ENCODE measurements around the gene TRPM3.
A peak's percentile ranks its signal among the peaks of the same experiment; 100 is the strongest.

TRPM3 gene

GRCh38 chr9:71010258-71010657 is 111.2 kb downstream of the TRPM3 start:
- TF ChIP-seq CTCF (IDR thresholded peaks at IDR 0.05; ENCODE audit: insufficient read depth, low read depth, low read length, missing control alignments): no peak
- DNase-seq (ENCODE audit: low read depth): no peak
- H3K4me3 ChIP-seq (ENCODE audit: low read depth, low read length): no peak overlapping the region

- H3K4me3 ChIP-seq (ENCODE audit: low read depth, low read length): no peak overlapping the region
- TF ChIP-seq CTCF (IDR thresholded peaks at IDR 0.05; ENCODE audit: insufficient read depth, low read depth, low read length, missing control alignments): no peak
- no peak for DNase-seq (ENCODE audit: low read depth)
Observed at GRCh38 chr9:71005456-71005855, 116.0 kb downstream of the TRPM3 start.

DNA sequence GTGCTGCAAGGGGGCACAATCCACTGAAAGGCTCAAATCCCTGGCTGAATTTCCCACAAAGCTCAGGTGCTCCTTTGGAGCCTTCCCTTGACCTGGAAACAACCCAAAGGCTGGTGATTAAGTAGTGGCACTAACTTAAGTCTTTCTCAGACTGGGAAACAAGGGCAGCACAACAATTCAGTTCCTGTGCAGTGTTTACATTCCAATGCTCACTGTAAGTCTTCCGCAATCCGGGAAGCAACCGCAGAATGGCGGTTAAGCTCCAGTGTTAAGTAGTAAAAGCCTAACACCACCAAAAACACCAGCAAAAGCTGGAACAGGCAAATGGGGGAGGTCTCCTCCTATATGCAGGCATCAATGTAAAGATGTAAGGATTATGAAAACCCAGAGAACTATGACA is 117.2 kb downstream of the TRPM3 start:
- DNase-seq (ENCODE audit: low read depth): no peak
- no peak overlapping the region for H3K4me3 ChIP-seq (ENCODE audit: low read depth, low read length)
- no peak for TF ChIP-seq CTCF (IDR thresholded peaks at IDR 0.05; ENCODE audit: insufficient read depth, low read depth, low read length, missing control alignments)

GRCh38 chr9:71003346-71003745 is 118.1 kb downstream of the TRPM3 start:
- no peak overlapping the region for H3K4me3 ChIP-seq (ENCODE audit: low read depth, low read length)
- no peak for TF ChIP-seq CTCF (IDR thresholded peaks at IDR 0.05; ENCODE audit: insufficient read depth, low read depth, low read length, missing control alignments)
- DNase-seq (ENCODE audit: low read depth): no peak

DNA sequence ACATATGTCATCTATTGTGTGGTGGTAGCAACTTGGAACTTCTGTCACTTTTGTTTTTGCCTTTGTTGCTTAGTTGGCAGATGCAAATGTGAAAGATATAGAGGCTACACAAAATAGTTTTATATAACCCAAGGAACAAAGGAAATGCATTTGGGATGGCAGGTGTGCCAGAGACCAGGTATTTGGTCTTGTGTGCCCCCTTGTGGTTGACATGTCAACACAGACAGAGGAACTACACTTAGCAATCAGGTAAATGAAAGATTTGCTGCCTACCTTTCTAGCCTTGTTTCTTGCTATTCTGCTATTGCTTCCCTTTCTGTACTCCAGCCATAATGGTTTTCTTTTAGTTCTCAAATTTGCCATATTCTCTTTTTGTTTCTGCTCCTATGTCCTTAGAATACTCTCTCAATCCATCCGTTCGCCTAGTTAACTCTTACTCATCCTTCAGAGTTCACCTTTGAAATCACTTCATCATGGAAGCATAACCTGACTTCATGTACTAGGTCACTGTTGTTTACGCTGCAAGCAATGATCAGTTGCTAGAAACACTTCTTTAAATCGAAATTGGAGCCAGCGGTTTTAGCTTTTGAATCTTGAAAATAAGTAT is 119.5 kb downstream of the TRPM3 start:
- TF ChIP-seq CTCF (IDR thresholded peaks at IDR 0.05; ENCODE audit: insufficient read depth, low read depth, low read length, missing control alignments): peak; percentile 57
- peak; percentile 48 for DNase-seq (ENCODE audit: low read depth)
- H3K4me3 ChIP-seq (ENCODE audit: low read depth, low read length): no peak overlapping the region

DNA sequence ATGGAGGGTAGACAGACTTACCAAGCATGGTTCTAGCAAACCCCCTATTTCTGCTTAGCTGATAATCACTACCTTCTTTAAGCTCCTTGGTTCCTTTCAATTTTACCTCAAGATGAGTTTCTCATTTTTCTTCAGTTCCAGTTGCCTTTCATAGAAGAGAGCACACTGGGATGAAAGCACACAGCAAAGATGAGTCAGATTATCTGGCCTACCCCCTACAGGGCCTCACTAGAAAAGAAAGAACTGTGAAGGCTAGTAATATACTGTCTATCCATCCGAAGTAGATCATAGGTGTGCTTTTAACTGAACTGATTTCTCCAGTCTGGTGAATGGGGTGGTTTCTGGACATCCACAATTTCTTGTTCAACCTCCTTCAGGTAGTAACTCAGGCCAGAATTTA is 122.5 kb downstream of the TRPM3 start:
- TF ChIP-seq CTCF (IDR thresholded peaks at IDR 0.05; ENCODE audit: insufficient read depth, low read depth, low read length, missing control alignments): no peak
- H3K4me3 ChIP-seq (ENCODE audit: low read depth, low read length): no peak overlapping the region
- no peak for DNase-seq (ENCODE audit: low read depth)

DNA sequence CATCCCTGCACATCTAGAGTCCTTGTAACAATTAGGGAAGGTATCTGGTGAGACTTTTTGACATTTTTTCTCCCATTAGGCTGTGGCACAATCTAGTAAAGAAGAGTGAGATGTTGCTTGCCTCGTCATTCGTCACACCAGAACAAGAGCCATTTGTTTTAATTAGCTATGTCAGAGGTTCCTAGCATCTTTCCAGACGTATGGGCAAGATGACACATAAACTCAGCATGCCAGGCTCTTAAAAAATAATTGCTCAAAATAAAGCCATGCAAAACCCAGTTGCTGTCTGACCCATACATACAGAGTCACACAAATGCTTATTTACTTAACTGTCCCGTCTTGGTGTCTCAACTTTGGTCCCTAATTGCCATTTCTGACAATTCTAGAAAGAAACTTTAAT is 125.9 kb downstream of the TRPM3 start:
- no peak overlapping the region for H3K4me3 ChIP-seq (ENCODE audit: low read depth, low read length)
- DNase-seq (ENCODE audit: low read depth): no peak
- TF ChIP-seq CTCF (IDR thresholded peaks at IDR 0.05; ENCODE audit: insufficient read depth, low read depth, low read length, missing control alignments): no peak
